SIG-M5 treated with dmso at 0.1 percent for 504 hours (cell line): Measurements from ENCODE around the gene SIRPA.

Experiments used
- DNase-seq: peaks from one replicate; lab custom pipeline; 2025; ENCODE audit not compliant: unreplicated experiment; lab: John Stamatoyannopoulos, UW

The SIRPA gene

GRCh38 chr20:1945660-1946059 is 50.5 kb downstream of the SIRPA start:
- peak; percentile 76 for DNase-seq

- DNase-seq = no peak
Observed at GRCh38 chr20:1946442-1946761, 51.2 kb downstream of the SIRPA start.

- peak; percentile 99 for DNase-seq
Observed at GRCh38 chr20:1946762-1947534, 51.7 kb downstream of the SIRPA start.

- no peak for DNase-seq
Observed at GRCh38 chr20:1947535-1947846, 52.3 kb downstream of the SIRPA start.

- no peak for DNase-seq
Observed at GRCh38 chr20:1949347-1950100, 54.3 kb downstream of the SIRPA start.

- no peak for DNase-seq
Observed at GRCh38 chr20:1950836-1951235, 55.6 kb downstream of the SIRPA start.

- DNase-seq = no peak
Observed at GRCh38 chr20:1951436-1952115, 56.4 kb downstream of the SIRPA start.

GRCh38 chr20:1952737-1953530 is 57.7 kb downstream of the SIRPA start:
- DNase-seq = no peak

- DNase-seq = no peak
Observed at GRCh38 chr20:1953621-1954020, 58.4 kb downstream of the SIRPA start.

GRCh38 chr20:1955217-1955616 is 60.0 kb downstream of the SIRPA start:
- DNase-seq = no peak

- no peak for DNase-seq
Observed at GRCh38 chr20:1958426-1958825, 63.2 kb downstream of the SIRPA start.

- no peak for DNase-seq
Observed at GRCh38 chr20:1959156-1959555, 63.9 kb downstream of the SIRPA start.

- no peak for DNase-seq
Observed at GRCh38 chr20:1961374-1961773, 66.2 kb downstream of the SIRPA start.

- peak; percentile 41 for DNase-seq
Observed at GRCh38 chr20:1964061-1964460, 68.9 kb downstream of the SIRPA start.

GRCh38 chr20:1964659-1965405 is 69.6 kb downstream of the SIRPA start:
- no peak for DNase-seq

- DNase-seq = peak; percentile 76
Observed at GRCh38 chr20:1965520-1966351, 70.5 kb downstream of the SIRPA start.

GRCh38 chr20:1968964-1969363 is 73.8 kb downstream of the SIRPA start:
- DNase-seq = no peak

- no peak for DNase-seq
Observed at GRCh38 chr20:1971893-1972586, 76.8 kb downstream of the SIRPA start.
